Measurements from ENCODE around the gene MMAB. TPM values are rescaled to one million over a fixed set of nuclear protein-coding genes. Genes with fewer than 3 reads are reported as not detected.

Gene MMAB
- total RNA-seq, 2 experiments from 2014 or later, result 36.0 to 38.0 TPM

Other genes starting within 250 kb of the MMAB start
- not detected for gene MYO1H, start 225.6 kb downstream of the MMAB start, total RNA-seq
- 10 to 100 TPM; 44.1 to 45.2 TPM for gene KCTD10, start 96.2 kb downstream of the MMAB start, total RNA-seq
- gene UBE3B, start 95.9 kb downstream of the MMAB start, total RNA-seq, result 10 to 100 TPM; 35.2 to 37.5 TPM
- 10 to 100 TPM; 22.1 to 26.3 TPM for gene MVK, start 290 bp upstream of the MMAB start, total RNA-seq
- under 1 TPM; 0.28 to 0.43 TPM for gene FAM222A, start 140.3 kb upstream of the MMAB start, total RNA-seq

Measured in activated CD4-positive, alpha-beta memory T cell treated with anti-CD3 and anti-CD28 coated beads, Interleukin-2, amount 10 ng/mL, durations not matched to agents 7 days and 5 days (primary cell).